Subcutaneous adipose tissue (tissue), 4 donors: Measurements from ENCODE around the gene RS1. TPM values are rescaled to one million over a fixed set of nuclear protein-coding genes. Genes with fewer than 3 reads are reported as not detected.

ENCODE experiments used
- CTCF ChIP-seq: fragments of 450-650 bp; IDR thresholded peaks from one replicate; pipeline ENCODE4 v1.5.1; 2016; ENCODE audit warnings: low read depth, mild to moderate bottlenecking, control low read depth, antibody characterized with exemption, moderate library complexity
- total RNA-seq, 4 donors: library from RNA; depleted of rRNA; stranded (reverse); fragments of >200 nt; gene quantifications; one replicate each; pipeline ENCODE4 v1.1.0, GENCODE V29; 2016

The RS1 gene
- total RNA-seq, 4 donors from 2014 or later: 0.16 TPM; not detected in 3

GRCh38 chrX:18596096-18596495 lies 75.8 kb downstream of the RS1 start:
- TF ChIP-seq CTCF: no peak

- TF ChIP-seq CTCF: no peak
Measured at GRCh38 chrX:18594079-18594478, 77.8 kb downstream of the RS1 start.

GRCh38 chrX:18591834-18592233 lies 80.1 kb downstream of the RS1 start:
- no peak for TF ChIP-seq CTCF

Other genes starting within 250 kb of the RS1 start
- gene CDKL5, start 246.5 kb downstream of the RS1 start, total RNA-seq: 1 to 10 TPM; 4.6 to 6.2 (median 5.4) TPM
- gene PPEF1, start 35.5 kb upstream of the RS1 start, total RNA-seq: under 1 TPM in 1 of 4 donors, not detected in 3; 0.22 TPM